ENCODE results near the gene EID3. TPM values are rescaled to one million over a fixed set of nuclear protein-coding genes. Genes with fewer than 3 reads are reported as not detected.

Gene EID3
- total and polyA plus RNA-seq, 3 donors from 2014 or later: 59.3 to 139 (median 63.0) TPM

- no peak overlapping the region for H3K27ac ChIP-seq
- no peaks in the 10 kb centered on the region for H3K27me3 ChIP-seq
- WGBS, 2 donors: 64 to 70% methylated on average over 1 of the region's 1 CpG
- TF ChIP-seq CTCF (IDR thresholded peaks at IDR 0.05) (no peak), POLR2A (IDR thresholded peaks at IDR 0.05) (no peak)
- no peaks in the 10 kb centered on the region for H3K36me3 ChIP-seq (ENCODE audit: low read depth, missing control alignments)
- intact Hi-C loops (cut with DNase I; ENCODE audit: low total_unique reads): no loop called here
- no peak for DNase-seq
- no peaks in the 10 kb centered on the region for H3K9me3 ChIP-seq
- no peaks in the 10 kb centered on the region for H3K4me1 ChIP-seq
- H3K4me3 ChIP-seq: no peak overlapping the region
These were observed 30.2 kb downstream of the EID3 start for GRCh38 chr12:104333692-104334255.

- intact Hi-C loops (cut with DNase I; ENCODE audit: low total_unique reads): no loop called here
- 67 to 77% methylated on average over 8 of the region's 8 CpGs for WGBS, 2 donors
- no peak overlapping the region for H3K27ac ChIP-seq
These were observed 31.0 kb downstream of the EID3 start for GRCh38 chr12:104334581-104334980.

GRCh38 chr12:104336115-104336514, 32.6 kb downstream of the EID3 start:
- WGBS, 2 donors: 66 to 71% methylated on average over 2 of the region's 2 CpGs

More at GRCh38 chr12:104334581-104334980, 31.0 kb downstream of the EID3 start:
- Histone ChIP-seq H3K4me3 (no peak overlapping the region), H3K36me3 (ENCODE audit: low read depth, missing control alignments) (no peaks in the 10 kb centered on the region), H3K9me3 (no peaks in the 10 kb centered on the region), H3K27me3 (no peaks in the 10 kb centered on the region), H3K4me1 (peaks cover 4% of the 10 kb centered on the region)
- TF ChIP-seq CTCF (IDR thresholded peaks at IDR 0.05): no peak
- TF ChIP-seq POLR2A (IDR thresholded peaks at IDR 0.05): no peak
- peak; percentile 82 for DNase-seq

GRCh38 chr12:104337030-104337558, 33.6 kb downstream of the EID3 start:
- TF ChIP-seq CTCF (IDR thresholded peaks at IDR 0.05) (no peak), POLR2A (IDR thresholded peaks at IDR 0.05) (no peak)

More at GRCh38 chr12:104336115-104336514, 32.6 kb downstream of the EID3 start:
- Histone ChIP-seq H3K9me3 (no peaks in the 10 kb centered on the region), H3K4me1 (peaks cover 19% of the 10 kb centered on the region), H3K27me3 (no peaks in the 10 kb centered on the region), H3K36me3 (ENCODE audit: low read depth, missing control alignments) (no peaks in the 10 kb centered on the region), H3K4me3 (no peak overlapping the region), H3K27ac (no peak overlapping the region)
- DNase-seq: no peak
- TF ChIP-seq CTCF (IDR thresholded peaks at IDR 0.05) (no peak), POLR2A (IDR thresholded peaks at IDR 0.05) (no peak)
- intact Hi-C loops (cut with DNase I; ENCODE audit: low total_unique reads): no loop called here

GRCh38 chr12:104339663-104340062, 36.1 kb downstream of the EID3 start:
- Histone ChIP-seq H3K27ac (no peak overlapping the region), H3K27me3 (no peaks in the 10 kb centered on the region), H3K4me1 (peaks cover 26% of the 10 kb centered on the region), H3K9me3 (no peaks in the 10 kb centered on the region), H3K4me3 (no peak overlapping the region), H3K36me3 (ENCODE audit: low read depth, missing control alignments) (no peaks in the 10 kb centered on the region)
- 71 to 88% methylated on average over 3 of the region's 3 CpGs for WGBS, 2 donors
- DNase-seq: no peak
- intact Hi-C loops (cut with DNase I; ENCODE audit: low total_unique reads): no loop called here
- TF ChIP-seq CTCF (IDR thresholded peaks at IDR 0.05): no peak
- no peak for TF ChIP-seq POLR2A (IDR thresholded peaks at IDR 0.05)

More at GRCh38 chr12:104337030-104337558, 33.6 kb downstream of the EID3 start:
- H3K27ac ChIP-seq: no peak overlapping the region
- H3K4me3 ChIP-seq: no peak overlapping the region
- no peaks in the 10 kb centered on the region for H3K9me3 ChIP-seq
- intact Hi-C loops (cut with DNase I; ENCODE audit: low total_unique reads): no loop called here
- WGBS, 2 donors: 93 to 96% methylated on average over 7 of the region's 7 CpGs
- no peak for DNase-seq
- H3K36me3 ChIP-seq (ENCODE audit: low read depth, missing control alignments): no peaks in the 10 kb centered on the region
- H3K27me3 ChIP-seq: no peaks in the 10 kb centered on the region
- peaks cover 26% of the 10 kb centered on the region for H3K4me1 ChIP-seq
